CD4-positive, alpha-beta T cell treated with Interleukin-21 for 1 hour (primary cell): Measurements from ENCODE around the gene KRTAP5-10.
"Not testable (repeated sequence)": the region's sequence is repeated elsewhere in the genome, so short reads cannot be mapped to it uniquely, and the experiment has no call there.

ENCODE experiments used
- DNase-seq: peaks from one replicate; pipeline ENCODE4 v3.0.0-alpha.2; 2020

The KRTAP5-10 gene

DNA sequence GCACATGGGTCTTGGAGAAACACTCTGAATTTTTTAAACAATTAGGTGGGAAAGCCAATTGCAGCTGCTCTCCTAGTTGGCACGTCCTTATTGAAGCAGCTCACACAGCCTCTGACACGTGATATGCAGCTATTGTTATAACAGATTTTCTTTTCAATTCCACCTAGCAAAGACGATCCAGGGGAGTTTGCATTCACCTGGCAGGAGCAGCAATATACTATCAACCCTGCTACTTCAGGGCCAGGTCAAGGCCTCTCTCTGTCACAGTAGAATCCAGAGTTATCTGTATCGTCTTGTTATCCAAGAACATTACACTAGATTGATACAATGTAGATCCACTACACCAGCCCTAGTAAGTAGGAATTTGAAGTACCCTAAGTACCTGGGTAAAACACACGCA lies 9.1 kb downstream of the KRTAP5-10 start:
- DNase-seq = no peak

DNA sequence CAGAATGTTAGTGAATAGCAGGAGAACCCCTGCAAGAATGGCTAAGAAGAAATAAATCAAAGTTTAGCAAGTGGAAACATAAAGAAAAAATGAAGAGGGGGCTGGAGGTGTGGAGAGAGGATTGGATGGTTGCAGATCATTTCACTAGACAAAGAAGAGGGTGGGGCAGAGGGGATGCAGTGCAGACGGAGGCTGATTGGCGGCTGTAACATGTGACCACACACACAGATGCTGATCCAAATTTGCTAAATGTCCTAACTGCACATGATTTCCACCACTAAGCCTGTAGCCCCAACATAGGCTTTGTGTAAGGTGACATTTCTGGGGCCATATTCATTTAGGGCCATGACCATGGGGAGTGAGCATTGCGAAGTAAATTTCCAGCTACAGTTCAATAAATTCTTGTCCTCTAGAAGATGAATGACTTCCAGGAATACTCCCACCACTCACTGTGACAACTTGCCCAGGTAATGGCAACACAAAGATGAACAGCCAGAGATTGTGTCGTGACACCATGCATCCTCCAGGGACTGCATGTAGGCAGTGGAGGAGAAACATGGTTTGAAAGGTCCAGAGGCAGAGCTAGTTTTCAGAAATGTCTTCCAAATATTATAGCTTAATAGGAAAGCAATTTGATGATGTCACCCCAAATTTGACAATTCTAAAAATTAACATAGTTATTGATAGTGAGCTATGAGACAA lies 10.5 kb downstream of the KRTAP5-10 start:
- no peak for DNase-seq

DNA sequence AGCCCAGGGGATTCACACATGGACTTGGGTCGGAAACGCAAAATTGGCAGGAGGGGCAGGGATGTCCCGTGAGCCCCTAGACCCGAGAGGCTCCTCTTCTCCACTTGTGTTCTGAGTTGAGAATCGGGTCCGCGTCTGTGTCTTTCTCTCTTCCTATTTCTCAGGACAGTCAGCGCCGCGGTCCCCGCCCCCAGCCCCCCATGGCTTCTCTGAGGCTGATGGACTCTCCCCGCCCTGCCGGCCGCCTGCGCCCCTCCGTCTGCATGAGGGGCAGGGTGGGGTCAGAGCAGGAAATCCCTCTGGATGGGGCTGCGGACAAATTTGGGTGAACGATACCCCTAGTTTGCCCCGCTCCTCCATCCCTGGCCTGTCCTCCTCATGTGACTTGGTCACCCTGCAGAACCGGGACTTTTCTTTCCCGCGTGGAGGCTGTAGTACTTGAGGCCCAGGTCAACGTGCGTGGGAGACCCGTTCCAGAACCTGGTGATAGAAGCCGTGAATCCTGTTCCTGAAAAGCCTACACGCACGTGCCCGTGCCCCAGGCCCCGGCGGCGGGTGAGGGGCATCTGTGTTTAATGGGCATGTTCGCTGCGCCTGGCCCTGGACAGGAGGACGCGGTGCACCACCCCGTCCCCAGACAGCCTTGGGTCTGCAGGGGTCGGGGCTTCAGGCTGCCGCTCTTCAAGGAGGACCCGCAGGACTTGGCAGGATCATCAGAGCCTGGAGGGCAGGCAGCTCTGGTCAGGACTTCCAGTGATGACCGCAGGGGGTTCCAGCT lies 11.5 kb downstream of the KRTAP5-10 start:
- not testable (repeated sequence) for DNase-seq

- no peak for DNase-seq
Measured at GRCh38 chr11:71577469-71578004, 12.2 kb downstream of the KRTAP5-10 start.

DNA sequence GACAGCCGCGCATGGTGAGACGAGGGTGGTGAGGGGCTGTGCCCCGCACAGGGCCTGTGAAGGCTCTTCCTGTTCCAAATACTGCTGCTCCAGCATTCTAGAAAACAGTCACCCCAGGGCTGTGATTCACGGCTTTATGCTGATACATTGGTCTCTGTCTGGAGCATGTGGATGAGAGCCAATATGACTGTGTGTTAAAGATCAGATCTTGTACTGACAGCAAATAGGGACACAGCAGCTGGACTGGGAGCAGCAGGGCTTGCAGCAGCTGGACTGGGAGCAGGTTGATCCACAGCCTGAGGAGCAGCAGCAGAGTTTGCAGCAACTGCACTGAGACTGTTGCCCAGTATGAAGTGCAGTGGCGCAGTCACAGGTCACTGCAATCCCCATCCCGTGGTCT lies 14.2 kb downstream of the KRTAP5-10 start:
- not testable (repeated sequence) for DNase-seq

DNA sequence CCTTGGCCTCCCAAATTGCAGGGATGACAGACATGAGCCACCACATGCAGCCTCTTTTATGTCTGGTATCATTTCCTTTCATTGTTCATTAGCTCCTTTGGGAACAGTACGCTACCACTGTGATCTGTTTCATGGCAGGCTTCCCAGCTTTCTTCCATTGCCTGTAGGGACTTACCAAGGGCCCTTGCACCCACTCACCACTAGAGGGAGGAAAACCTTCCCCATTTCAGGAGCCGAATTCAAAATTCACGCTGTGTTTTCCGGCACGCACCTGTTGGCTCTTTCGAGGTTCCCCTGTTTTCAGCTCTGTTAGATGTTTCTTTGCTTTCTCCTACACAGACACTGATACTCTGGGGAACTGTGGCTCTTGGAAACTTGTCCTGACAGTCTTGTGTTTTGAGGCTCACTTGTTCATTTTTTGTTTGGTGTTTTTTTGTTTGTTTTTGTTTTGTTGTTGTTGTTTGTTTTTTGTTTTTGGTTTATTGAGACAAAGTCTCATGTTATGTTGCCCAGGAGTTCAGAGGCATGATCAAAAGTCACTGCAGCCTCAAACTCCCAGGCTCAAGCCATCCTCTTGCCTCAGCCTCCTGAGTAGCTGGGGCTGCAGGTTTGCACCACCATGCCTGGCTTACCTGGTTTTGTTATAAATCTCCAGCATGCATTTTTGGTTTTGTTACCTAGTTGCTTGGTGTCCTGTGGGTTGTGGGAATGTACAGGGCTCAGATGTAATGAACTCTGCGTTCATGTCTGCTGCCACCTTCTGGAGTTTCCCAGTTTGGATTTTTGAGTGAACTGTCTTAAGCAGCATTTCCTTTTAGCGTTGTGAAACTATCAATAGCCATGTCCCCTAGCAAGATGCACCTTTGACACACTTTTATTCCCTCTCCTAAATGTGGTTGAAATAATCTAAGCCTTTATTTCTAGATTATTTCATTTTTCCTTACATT lies 15.0 kb downstream of the KRTAP5-10 start:
- DNase-seq = peak; percentile 27

DNA sequence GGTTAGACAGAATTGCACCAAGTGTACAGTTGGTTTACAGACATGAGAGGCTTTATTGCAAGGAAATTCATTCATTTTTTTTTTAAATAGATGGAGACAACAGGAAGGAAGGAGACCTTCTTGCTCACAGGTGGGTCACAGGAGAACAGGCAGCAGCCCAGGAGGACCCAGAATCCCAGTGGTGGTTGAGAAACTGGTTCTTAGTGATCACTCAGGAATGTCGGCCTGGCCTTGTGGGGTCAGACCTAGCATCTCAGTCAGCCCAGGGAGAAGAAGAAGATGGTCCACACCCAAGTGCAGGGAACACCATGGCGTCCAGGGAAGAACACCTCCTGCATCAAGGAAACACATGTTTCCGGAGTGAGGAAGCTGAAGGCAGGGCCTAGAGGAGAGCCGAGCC lies 16.5 kb downstream of the KRTAP5-10 start:
- no peak for DNase-seq

DNA sequence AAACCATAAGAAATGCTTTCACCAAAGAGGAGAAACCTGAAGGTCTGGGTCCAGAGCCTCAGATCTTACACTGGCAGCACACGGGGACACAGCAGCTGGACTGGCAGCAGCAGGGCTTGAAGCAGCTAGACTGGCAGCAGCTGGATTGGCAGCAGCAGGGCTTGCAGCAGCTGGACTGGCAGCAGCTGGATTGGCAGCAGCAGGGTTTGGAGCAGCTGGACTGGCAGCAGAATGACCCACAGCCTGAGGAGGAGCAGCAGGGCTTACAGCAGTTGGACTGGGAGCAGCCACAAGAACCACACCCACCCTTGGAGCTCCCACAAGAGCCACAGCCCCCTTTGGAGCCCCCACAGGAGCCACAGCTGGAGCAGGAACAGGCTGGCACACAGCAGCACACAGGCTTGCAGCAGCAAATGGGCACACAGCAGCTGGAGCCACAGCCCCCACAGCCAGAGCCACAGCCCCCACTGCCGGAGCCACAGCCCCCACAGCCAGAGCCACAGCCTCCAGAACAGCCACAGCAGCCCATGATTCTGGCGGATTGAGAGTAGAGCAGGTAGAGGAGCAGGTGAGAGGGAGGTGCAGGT lies 17.0 kb downstream of the KRTAP5-10 start, which contains the start of gene KRTAP5-11:
KRTAP5-11 (minus strand) TSS at position 567 of the 587 bp plus-strand sequence; CDS start at position 529, 38 bp downstream.
- no peak for DNase-seq

DNA sequence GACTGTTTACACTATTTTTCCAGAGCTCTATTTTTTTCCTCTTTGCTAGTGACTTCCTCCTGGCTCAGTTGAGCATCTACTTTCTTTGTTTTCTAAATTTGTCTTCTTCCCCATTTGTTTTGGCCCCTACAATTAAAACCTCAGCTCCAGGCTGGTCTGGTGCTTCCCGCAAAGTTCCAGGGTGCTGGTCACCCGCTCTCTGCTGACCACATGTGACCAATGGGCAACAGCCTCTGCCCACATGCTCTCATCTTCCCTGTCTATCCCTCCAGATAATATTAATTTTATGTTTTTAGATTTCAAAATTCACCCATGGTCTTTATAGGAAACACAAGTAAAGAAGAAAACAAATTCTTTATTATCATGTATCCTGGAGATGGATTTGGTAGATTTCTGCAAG lies 17.6 kb downstream of the KRTAP5-10 start:
- not testable (repeated sequence) for DNase-seq

- not testable (repeated sequence) for DNase-seq
Measured at GRCh38 chr11:71585673-71586072, 20.3 kb downstream of the KRTAP5-10 start.

GRCh38 chr11:71588314-71588713 lies 23.0 kb downstream of the KRTAP5-10 start:
- not testable (repeated sequence) for DNase-seq

DNA sequence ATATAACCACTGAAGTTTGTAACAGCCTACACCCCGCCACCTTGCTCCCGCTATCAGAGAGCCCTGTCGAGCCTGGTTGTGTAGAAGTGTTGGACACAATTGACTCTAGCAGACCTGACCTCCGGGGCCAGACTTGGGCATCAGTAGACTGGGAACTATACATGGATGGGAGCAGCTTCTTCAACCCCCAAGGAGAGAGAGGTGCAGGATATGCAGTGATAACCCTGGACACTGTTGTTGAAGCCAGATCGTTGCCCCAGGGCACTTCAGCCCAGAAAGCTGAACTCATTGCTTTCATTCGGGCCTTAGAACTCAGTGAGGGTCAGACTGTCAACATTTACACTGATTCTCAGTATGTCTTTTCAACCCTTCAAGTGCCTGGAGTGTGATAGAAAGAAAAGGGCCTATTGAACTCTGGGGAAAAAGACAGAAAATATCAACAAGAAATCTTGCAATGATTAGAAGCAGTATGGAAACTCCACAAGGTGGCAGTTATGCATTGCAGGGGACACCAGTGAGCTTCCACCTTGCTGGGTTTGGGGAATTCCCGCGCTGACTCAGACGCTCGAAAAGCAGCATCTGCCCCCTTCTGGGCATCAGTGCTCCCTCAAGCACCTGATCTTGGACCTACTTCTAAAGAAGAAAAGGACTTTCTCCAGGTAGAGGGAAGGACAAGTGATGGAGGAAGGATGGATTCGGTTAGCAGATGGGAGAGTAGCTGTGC lies 23.6 kb downstream of the KRTAP5-10 start:
- DNase-seq = not testable (repeated sequence)

DNA sequence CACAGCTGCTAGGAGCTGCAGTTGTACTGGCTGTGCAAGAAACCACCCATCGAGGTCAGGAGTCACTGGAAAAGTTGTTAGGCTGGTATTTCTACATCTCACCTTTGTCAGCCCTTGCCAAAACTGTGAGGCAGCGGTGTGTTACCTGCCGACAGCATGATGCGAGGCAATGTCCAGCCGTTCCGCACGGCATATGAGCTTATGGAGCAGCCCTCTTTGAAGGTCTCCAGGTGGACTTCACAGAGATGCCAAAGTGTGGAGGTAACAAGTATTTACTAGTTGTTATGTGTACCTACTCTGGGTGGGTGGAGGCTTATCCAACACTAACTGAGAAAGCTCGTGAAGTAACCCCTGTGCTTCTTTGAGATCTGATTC lies 24.2 kb downstream of the KRTAP5-10 start:
- DNase-seq = not testable (repeated sequence)

DNA sequence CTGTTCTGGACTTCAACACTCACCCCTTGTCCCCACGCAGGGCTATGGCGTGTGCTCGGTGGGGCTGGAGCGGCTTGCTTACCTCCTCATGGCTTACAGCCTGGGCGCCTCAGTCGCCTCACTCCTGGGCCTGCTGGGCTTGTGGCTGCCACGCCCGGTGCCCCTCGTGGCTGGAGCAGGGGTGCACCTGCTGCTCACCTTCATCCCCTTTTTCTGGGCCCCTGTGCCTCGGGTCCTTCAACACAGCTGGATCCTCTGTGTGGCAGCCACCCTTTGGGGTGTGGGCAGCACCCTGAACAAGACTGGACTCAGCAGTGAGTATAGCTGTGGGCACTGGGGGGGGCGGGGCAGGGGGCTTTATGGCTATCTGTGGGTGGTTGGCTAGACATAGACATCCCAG lies 37.9 kb downstream of the KRTAP5-10 start:
- not testable (repeated sequence) for DNase-seq

- DNase-seq = peak; percentile 20
Measured at GRCh38 chr11:71604798-71605488, 39.6 kb downstream of the KRTAP5-10 start.

GRCh38 chr11:71606853-71607519 lies 41.6 kb downstream of the KRTAP5-10 start:
- not testable (repeated sequence) for DNase-seq

GRCh38 chr11:71607520-71608216 lies 42.3 kb downstream of the KRTAP5-10 start:
- DNase-seq = not testable (repeated sequence)

DNA sequence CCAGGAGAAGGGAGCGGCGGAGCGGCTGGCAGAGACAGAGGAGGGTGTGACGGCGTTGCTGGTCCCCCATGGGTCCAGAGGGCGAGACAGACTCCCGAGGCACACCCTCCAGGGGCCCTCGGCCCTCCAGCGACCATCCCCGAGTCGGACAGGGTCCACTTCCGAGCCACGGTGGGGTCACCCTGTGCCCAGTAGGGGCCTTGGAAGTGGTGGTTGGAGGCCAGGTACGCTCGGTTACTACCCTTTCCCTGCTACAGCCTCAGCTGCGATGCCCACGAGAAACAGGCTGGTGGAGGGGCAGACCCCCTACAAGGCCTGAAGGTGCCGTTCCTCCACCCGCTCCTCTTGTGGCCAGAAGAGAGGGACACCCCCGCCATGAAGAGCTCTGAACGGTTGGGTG lies 42.9 kb downstream of the KRTAP5-10 start:
- DNase-seq = not testable (repeated sequence)

- DNase-seq = not testable (repeated sequence)
Measured at GRCh38 chr11:71611218-71611910, 46.0 kb downstream of the KRTAP5-10 start.
